Heart left ventricle (tissue), 16 donors: ENCODE data around the gene MROH2B. TPM values are rescaled to one million over a fixed set of nuclear protein-coding genes. Genes with fewer than 3 reads are reported as not detected.

ENCODE experiments used
- ATAC-seq, 4 donors: fragments of 200-7000 bp; cut with Tn5 transposase; one replicate each; pipeline ENCODE4 v1.9.1; 2020 to 2022; ENCODE audit warnings: moderate library complexity in 4 of 4, mild to moderate bottlenecking in 3 of 4, moderate number of reproducible peaks in 1 of 4
- DNase-seq, 5 donors: peaks; one replicate each; pipeline ENCODE4 v3.0.0-alpha.2; 2020
- H3K27ac ChIP-seq, 12 donors: fragments of 200-600 bp; sonication (generic) in 4 of 12; one replicate each; pipeline versions ENCODE4 v1.5.0 to v1.8.0; 2016 to 2022; ENCODE audit warnings: mild to moderate bottlenecking in 2 of 12
- H3K27me3 ChIP-seq, 9 donors: fragments of 200-600 bp; sonication (generic) in 2 of 9; one replicate each; pipeline versions ENCODE4 v1.5.1 to v1.8.0; 2016 to 2022; ENCODE audit warnings: mild to moderate bottlenecking in 3 of 9
- H3K36me3 ChIP-seq, 9 donors: fragments of 200-600 bp; sonication (generic) in 2 of 9; one replicate each; pipeline versions ENCODE4 v1.5.0 to v1.8.0; 2018 to 2022; ENCODE audit warnings: mild to moderate bottlenecking in 2 of 9
- H3K4me1 ChIP-seq, 12 donors: fragments of 200-600 bp; sonication (generic) in 4 of 12; one replicate each; pipeline versions ENCODE4 v1.5.0 to v1.8.0; 2016 to 2022; ENCODE audit warnings: mild to moderate bottlenecking in 3 of 12
- H3K4me3 ChIP-seq, 12 donors: fragments of 200-600 bp; sonication (generic) in 4 of 12; one replicate each; pipeline versions ENCODE4 v1.5.0 to v1.8.0; 2017 to 2022; ENCODE audit warnings: mild to moderate bottlenecking in 9 of 12, moderate library complexity in 4 of 12
- H3K9me3 ChIP-seq, 12 donors: fragments of 200-600 bp; sonication (generic) in 4 of 12; one replicate each; pipeline versions ENCODE4 v1.5.0 to v1.8.0; 2016 to 2022; ENCODE audit warnings: mild to moderate bottlenecking in 1 of 12
- CTCF ChIP-seq, 12 donors: fragments of 200-600 bp; sonication (generic) in 4 of 12; IDR thresholded peaks; one replicate each; pipeline versions ENCODE4 v1.5.0 to v1.8.0; 2018 to 2022; ENCODE audit warnings: antibody characterized with exemption in 12 of 12, mild to moderate bottlenecking in 5 of 12
- POLR2A ChIP-seq, 2 donors: fragments of 450-650 bp; IDR thresholded peaks; one replicate each; pipeline ENCODE4 v1.6.1; 2017; ENCODE audit warnings: antibody characterized with exemption in 2 of 2, mild to moderate bottlenecking in 2 of 2, moderate library complexity in 2 of 2
- WGBS, 4 donors: extraction: QIAGEN DNeasy Blood & Tissue Kit in 2 of 4; methylation state at CpG; one replicate each; pipeline versions ENCODE4 v1.1.5 to v1.1.7; 2013 to 2018; 5-methylcytosine and 5-hydroxymethylcytosine counted together
- intact Hi-C, 10 donors: fragments of 100-400 bp; cut with DNase I; formaldehyde crosslinking; loops; one replicate each; pipeline versions ENCODE4 v1.11.1 to v1.14.2; 2022
- polyA plus RNA-seq, 2 donors: library from polyadenylated mRNA; stranded (reverse); fragments of 200-250 nt; gene quantifications; one replicate each; pipeline ENCODE4 v1.2.3, GENCODE V29; 2013
- total RNA-seq, 9 donors: library from RNA; depleted of rRNA in 2 of 9; stranded (reverse); fragments of >200 nt in 2 of 9; fragmentation: NEBNext Ultra II Directional in 3 of 9; extraction: Animal tissue kit (Norgen Biotek cat#: 25700) in 3 of 9; gene quantifications; one replicate each; pipeline versions ENCODE4 v1.1.0 to v1.2.4, GENCODE V29; 2016 to 2023
- donor health status: ischemic (EF 13 %, LVEDD 7.1; RV severe dilation, severe dysfunction).
- donor health status: healthy with polysubstance abuse.
- donor health status: DM: no; HTN: yes; CAD: no.
- donor health status: DM: no; HTN: no; CAD: no.
- donor health status: ischemic (EF 25% LVEDD 6.9; RV normal size, moderate dysfunction).
- donor health status: ischemic (EF 25% LVEDD 5.7; RV mildly dilated, moderate dysfunction).
- donor health status: healthy.
- donor health status: DM: yes; HTN: yes; CAD: no.
- donor health status: ischemic (EF 35%, LVEDD 5.7; RV mildly dilated, moderate dysfunction).
- donor health status: nonischemic (EF 11% LVEDD 7.7; RV severe dilation, severe dysfunction).
- donor health status: DM: yes; HTN: yes; CAD: no.
- donor health status: PGD.
- donor health status: ischemic (EF 29% LVEDD 5.4; RV normal size, mild dysfunction).
- donor health status: nonischemic (EF 23%, LVEDD 6.1; RV moderate dilation, normal function).

Gene MROH2B
- total and polyA plus RNA-seq, 11 donors, result not detected

- Histone ChIP-seq H3K27me3 (no peaks in the 10 kb centered on the region), H3K4me1 (no peaks in the 10 kb centered on the region), H3K9me3 (no peaks in the 10 kb centered on the region), H3K4me3 (no peak overlapping the region), H3K36me3 (peaks cover 0 to 38% (median 0%) of the 10 kb centered on the region in 9 donors), H3K27ac (no peak overlapping the region)
- TF ChIP-seq CTCF (IDR thresholded peaks at IDR 0.05) (no peak), POLR2A (IDR thresholded peaks at IDR 0.05) (no peak)
- WGBS, 4 donors, result 86 to 90% (median 89%) methylated on average over 3 of the region's 3 CpGs
- DNase-seq (no peak), ATAC-seq (no peak)
- intact Hi-C loops, result no loop called here
Observed at GRCh38 chr5:40976041-40976440, 95.1 kb downstream of the MROH2B start.

- H3K27me3 ChIP-seq, result no peaks in the 10 kb centered on the region
- H3K4me1 ChIP-seq, result no peaks in the 10 kb centered on the region
- peaks cover 0 to 25% (median 0%) of the 10 kb centered on the region in 9 donors for H3K36me3 ChIP-seq
- H3K4me3 ChIP-seq, result no peak overlapping the region
- H3K27ac ChIP-seq, result no peak overlapping the region
- WGBS, 4 donors, result 67 to 75% (median 72%) methylated on average over 3 of the region's 3 CpGs
- no peak for ATAC-seq
- intact Hi-C loops, result no loop called here
- H3K9me3 ChIP-seq, result no peaks in the 10 kb centered on the region
- no peak for DNase-seq
- TF ChIP-seq POLR2A (IDR thresholded peaks at IDR 0.05) (no peak), CTCF (IDR thresholded peaks at IDR 0.05) (no peak)
Observed at GRCh38 chr5:40973364-40974004, 97.7 kb downstream of the MROH2B start.

GRCh38 chr5:40972434-40972833, 98.7 kb downstream of the MROH2B start:
- intact Hi-C loops, result no loop called here
- Histone ChIP-seq H3K27me3 (no peaks in the 10 kb centered on the region), H3K4me1 (no peaks in the 10 kb centered on the region), H3K9me3 (peaks cover 0 to 7% (median 0%) of the 10 kb centered on the region in 12 donors), H3K27ac (no peak overlapping the region), H3K36me3 (peaks cover 0 to 26% (median 0%) of the 10 kb centered on the region in 9 donors), H3K4me3 (no peak overlapping the region)
- no peak for TF ChIP-seq POLR2A (IDR thresholded peaks at IDR 0.05)
- TF ChIP-seq CTCF (IDR thresholded peaks at IDR 0.05), result no peak
- DNase-seq (no peak), ATAC-seq (no peak)
- WGBS, 4 donors, result 91 to 98% (median 95%) methylated on average over 2 of the region's 2 CpGs

GRCh38 chr5:40962207-40962955, 108.8 kb downstream of the MROH2B start:
- Histone ChIP-seq H3K27me3 (no peaks in the 10 kb centered on the region), H3K36me3 (peaks cover 0 to 69% (median 5%) of the 10 kb centered on the region in 9 donors), H3K4me1 (no peaks in the 10 kb centered on the region), H3K4me3 (no peak overlapping the region), H3K27ac (no peak overlapping the region), H3K9me3 (peaks cover 0 to 17% (median 0%) of the 10 kb centered on the region in 12 donors)
- peak in 2 of 4 donors; percentile 44 to 45 for ATAC-seq
- 70 to 83% (median 81%) methylated on average over 4 of the region's 4 CpGs for WGBS, 4 donors
- intact Hi-C loops, result loop anchor here in 1 of 10 donors (5.0 kb wide), 1 partner anchor 60 kb away; no protein-coding TSS in a partner anchor
- TF ChIP-seq CTCF (IDR thresholded peaks at IDR 0.05) (peak in 4 of 12 donors; percentile 9 to 30 (median 14)), POLR2A (IDR thresholded peaks at IDR 0.05) (no peak)
- no peak for DNase-seq
